NCI-H2227 treated with DMSO at 0.1 percent for 48 hours (cell line): ENCODE results near the gene ABCE1.
"Not testable (repeated sequence)": the region's sequence is repeated elsewhere in the genome, so short reads cannot be mapped to it uniquely, and the experiment has no call there.

Experiments used
- DNase-seq: peaks from one replicate; lab custom pipeline; 2025; lab: John Stamatoyannopoulos, UW

The ABCE1 gene

GRCh38 chr4:145103496-145103895 is 5.4 kb downstream of the ABCE1 start:
- no peak for DNase-seq

GRCh38 chr4:145107126-145107525 is 9.0 kb downstream of the ABCE1 start:
- DNase-seq: no peak

- no peak for DNase-seq
Measured at GRCh38 chr4:145108128-145108527, 10.0 kb downstream of the ABCE1 start.

GRCh38 chr4:145125396-145125795 is 27.3 kb downstream of the ABCE1 start:
- DNase-seq: no peak

- DNase-seq: no peak
Measured at GRCh38 chr4:145130130-145130529, 32.0 kb downstream of the ABCE1 start.

GRCh38 chr4:145130788-145131399 is 32.8 kb downstream of the ABCE1 start:
- DNase-seq: no peak

GRCh38 chr4:145131848-145132247 is 33.7 kb downstream of the ABCE1 start:
- DNase-seq: no peak

- no peak for DNase-seq
Measured at GRCh38 chr4:145132511-145133098, 34.5 kb downstream of the ABCE1 start.

- not testable (repeated sequence) for DNase-seq
Measured at GRCh38 chr4:145136219-145136618, 38.1 kb downstream of the ABCE1 start.

GRCh38 chr4:145148980-145149379 is 50.9 kb downstream of the ABCE1 start:
- DNase-seq: no peak

- DNase-seq: no peak
Measured at GRCh38 chr4:145153181-145153903, 55.2 kb downstream of the ABCE1 start.

GRCh38 chr4:145153904-145154298 is 55.8 kb downstream of the ABCE1 start:
- no peak for DNase-seq

- no peak for DNase-seq
Measured at GRCh38 chr4:145154573-145154972, 56.5 kb downstream of the ABCE1 start.

GRCh38 chr4:145155268-145155870 is 57.3 kb downstream of the ABCE1 start:
- no peak for DNase-seq

- DNase-seq: no peak
Measured at GRCh38 chr4:145156986-145157385, 58.9 kb downstream of the ABCE1 start.

GRCh38 chr4:145161549-145161948 is 63.4 kb downstream of the ABCE1 start:
- no peak for DNase-seq

GRCh38 chr4:145167887-145168286 is 69.8 kb downstream of the ABCE1 start:
- no peak for DNase-seq

GRCh38 chr4:145168581-145169187 is 70.6 kb downstream of the ABCE1 start:
- no peak for DNase-seq

- DNase-seq: no peak
Measured at GRCh38 chr4:145170223-145170622, 72.1 kb downstream of the ABCE1 start.

GRCh38 chr4:145171911-145172310 is 73.8 kb downstream of the ABCE1 start:
- no peak for DNase-seq

GRCh38 chr4:145176641-145177432 is 78.7 kb downstream of the ABCE1 start:
- no peak for DNase-seq

- no peak for DNase-seq
Measured at GRCh38 chr4:145177511-145177905, 79.4 kb downstream of the ABCE1 start.
